ENCODE data around the gene BTN1A1. TPM values are rescaled to one million over a fixed set of nuclear protein-coding genes. Genes with fewer than 3 reads are reported as not detected.

Gene BTN1A1
- total and polyA plus RNA-seq, 9 of the 15 experiments (the other 6 are each of a cell fraction or from before 2014, with no cell fraction given) = 0.01 to 0.15 (median 0.06) TPM; not detected in 4

GRCh38 chr6:26556263-26557070 lies 56.4 kb downstream of the BTN1A1 start (continued):
- TF ChIP-seq, protein P1, sequence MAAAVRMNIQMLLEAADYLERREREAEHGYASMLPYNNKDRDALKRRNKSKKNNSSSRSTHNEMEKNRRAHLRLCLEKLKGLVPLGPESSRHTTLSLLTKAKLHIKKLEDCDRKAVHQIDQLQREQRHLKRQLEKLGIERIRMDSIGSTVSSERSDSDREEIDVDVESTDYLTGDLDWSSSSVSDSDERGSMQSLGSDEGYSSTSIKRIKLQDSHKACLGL (CRISPR knock-in tag; IDR thresholded peaks at IDR 0.05; ENCODE audit: borderline replicate concordance, poor library complexity, severe bottlenecking) = no peak
- TF ChIP-seq, protein P2, sequence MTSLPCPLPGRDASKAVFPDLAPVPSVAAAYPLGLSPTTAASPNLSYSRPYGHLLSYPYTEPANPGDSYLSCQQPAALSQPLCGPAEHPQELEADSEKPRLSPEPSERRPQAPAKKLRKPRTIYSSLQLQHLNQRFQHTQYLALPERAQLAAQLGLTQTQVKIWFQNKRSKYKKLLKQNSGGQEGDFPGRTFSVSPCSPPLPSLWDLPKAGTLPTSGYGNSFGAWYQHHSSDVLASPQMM (CRISPR knock-in tag; IDR thresholded peaks at IDR 0.05) = no peak
- no peak for TF ChIP-seq SPI1 (IDR thresholded peaks at IDR 0.05; ENCODE audit: borderline replicate concordance, low read depth, low read length)
- peak; percentile 73 for TF ChIP-seq SP1 (CRISPR knock-in tag; IDR thresholded peaks at IDR 0.05)
- no peak for TF ChIP-seq ZBTB12 (CRISPR knock-in tag; IDR thresholded peaks at IDR 0.05)
- TF ChIP-seq ZFP91 (CRISPR knock-in tag; IDR thresholded peaks at IDR 0.05) = no peak
- TF ChIP-seq FOXP1 (CRISPR knock-in tag; IDR thresholded peaks at IDR 0.05) = no peak
- no peak for TF ChIP-seq EWSR1 (IDR thresholded peaks at IDR 0.05; ENCODE audit: borderline replicate concordance, low read depth, partially characterized antibody)
- TF ChIP-seq PYGO2 (tag; IDR thresholded peaks at IDR 0.05) = no peak
- peak; percentile 31 for TF ChIP-seq POLR3G (IDR thresholded peaks at IDR 0.05; ENCODE audit: extremely low read depth, insufficient read length, insufficient replicate concordance)
- no peak for TF ChIP-seq TAF9B (IDR thresholded peaks at IDR 0.05; ENCODE audit: partially characterized antibody)
- peak; percentile 97 for TF ChIP-seq ETS1 (conservative IDR thresholded peaks at IDR 0.05; ENCODE audit: control insufficient read depth, low read depth, low read length)
- TF ChIP-seq CEBPG (CRISPR knock-in tag; IDR thresholded peaks at IDR 0.05) = no peak
- TF ChIP-seq CEBPG (tag; conservative IDR thresholded peaks at IDR 0.05 in 1 of 2, IDR thresholded peaks at IDR 0.05 in 1 of 2) = peak in 1 of 2 experiments; percentile 31; a peak in 1 of 4 replicates
- no peak for TF ChIP-seq TCF7L2 (IDR thresholded peaks at IDR 0.05; ENCODE audit: low read depth, low read length)
- no peak; the same call in 1 of the 2 replicates for TF ChIP-seq FOXM1 (IDR thresholded peaks at IDR 0.05; ENCODE audit: low read depth)
- TF ChIP-seq FOXM1 (CRISPR knock-in tag; IDR thresholded peaks at IDR 0.05; ENCODE audit: low read depth) = no peak; the same call in 1 of the 2 replicates
- no peak for TF ChIP-seq ZNF75A (CRISPR knock-in tag; IDR thresholded peaks at IDR 0.05)
- peak; percentile 24; the same call in 1 of the 2 replicates for TF ChIP-seq XRCC5 (IDR thresholded peaks at IDR 0.05; ENCODE audit: low read depth, low read length)
- peak; percentile 15; the same call in 1 of the 2 replicates for TF ChIP-seq TARDBP (IDR thresholded peaks at IDR 0.05)
- TF ChIP-seq, protein P3, sequence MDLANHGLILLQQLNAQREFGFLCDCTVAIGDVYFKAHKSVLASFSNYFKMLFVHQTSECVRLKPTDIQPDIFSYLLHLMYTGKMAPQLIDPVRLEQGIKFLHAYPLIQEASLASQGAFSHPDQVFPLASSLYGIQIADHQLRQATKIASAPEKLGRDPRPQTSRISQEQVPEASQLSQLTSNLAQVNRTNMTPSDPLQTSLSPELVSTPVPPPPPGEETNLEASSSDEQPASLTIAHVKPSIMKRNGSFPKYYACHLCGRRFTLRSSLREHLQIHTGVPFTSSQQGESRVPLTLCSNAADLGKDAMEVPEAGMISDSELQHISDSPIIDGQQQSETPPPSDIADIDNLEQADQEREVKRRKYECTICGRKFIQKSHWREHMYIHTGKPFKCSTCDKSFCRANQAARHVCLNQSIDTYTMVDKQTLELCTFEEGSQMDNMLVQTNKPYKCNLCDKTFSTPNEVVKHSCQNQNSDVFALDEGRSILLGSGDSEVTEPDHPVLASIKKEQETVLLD (IDR thresholded peaks at IDR 0.05) = peak; percentile 88
